C4-2B (cell line): ENCODE results near the gene PEBP1.

Experiments used
- H3K27ac ChIP-seq: fragments of 450-650 bp; 2 replicates; pipeline ENCODE4 v1.5.1; 2017
- ZFX ChIP-seq: fragments of 450-650 bp; IDR thresholded peaks from 2 replicates; pipeline ENCODE4 v1.6.1; 2017
- TF ChIP-seq, protein P1 (sequence below): fragments of 450-650 bp; conservative IDR thresholded peaks from 2 replicates; pipeline ENCODE4 v1.5.1; 2017; ENCODE audit warnings: mild to moderate bottlenecking

The PEBP1 gene

GRCh38 chr12:118135788-118136558, at the start of gene PEBP1:
Gene PEBP1, plus strand, starts transcription at chr12:118136124. Its CDS starts 86 bp downstream, at chr12:118136210.
- peak; percentile 78 for TF ChIP-seq ZFX
- TF ChIP-seq, protein P1, sequence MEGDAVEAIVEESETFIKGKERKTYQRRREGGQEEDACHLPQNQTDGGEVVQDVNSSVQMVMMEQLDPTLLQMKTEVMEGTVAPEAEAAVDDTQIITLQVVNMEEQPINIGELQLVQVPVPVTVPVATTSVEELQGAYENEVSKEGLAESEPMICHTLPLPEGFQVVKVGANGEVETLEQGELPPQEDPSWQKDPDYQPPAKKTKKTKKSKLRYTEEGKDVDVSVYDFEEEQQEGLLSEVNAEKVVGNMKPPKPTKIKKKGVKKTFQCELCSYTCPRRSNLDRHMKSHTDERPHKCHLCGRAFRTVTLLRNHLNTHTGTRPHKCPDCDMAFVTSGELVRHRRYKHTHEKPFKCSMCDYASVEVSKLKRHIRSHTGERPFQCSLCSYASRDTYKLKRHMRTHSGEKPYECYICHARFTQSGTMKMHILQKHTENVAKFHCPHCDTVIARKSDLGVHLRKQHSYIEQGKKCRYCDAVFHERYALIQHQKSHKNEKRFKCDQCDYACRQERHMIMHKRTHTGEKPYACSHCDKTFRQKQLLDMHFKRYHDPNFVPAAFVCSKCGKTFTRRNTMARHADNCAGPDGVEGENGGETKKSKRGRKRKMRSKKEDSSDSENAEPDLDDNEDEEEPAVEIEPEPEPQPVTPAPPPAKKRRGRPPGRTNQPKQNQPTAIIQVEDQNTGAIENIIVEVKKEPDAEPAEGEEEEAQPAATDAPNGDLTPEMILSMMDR: no peak
- peak within 1 kb of the TSS; percentile 99 for H3K27ac ChIP-seq

DNA sequence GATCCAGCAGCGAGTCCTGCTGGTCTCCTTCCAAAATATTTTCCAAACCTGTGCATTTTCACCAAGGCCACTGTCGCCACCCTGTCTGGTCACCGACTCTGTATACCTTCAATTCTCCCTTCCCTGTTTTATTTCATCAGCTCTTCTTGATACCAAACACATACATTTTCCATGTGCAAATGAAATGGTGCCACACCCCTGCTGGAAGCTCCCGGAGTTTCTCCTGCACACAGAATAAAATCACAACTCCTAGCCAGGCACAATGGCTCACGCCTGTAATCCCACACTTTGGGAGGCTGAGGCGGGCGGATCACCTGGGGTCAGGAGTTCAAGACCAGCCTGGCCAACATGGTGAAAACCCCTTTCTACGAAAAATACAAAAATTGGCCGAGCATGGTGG, 46.1 kb upstream of the PEBP1 start:
- no peak for TF ChIP-seq ZFX
- TF ChIP-seq, protein P1: no peak
- no peak overlapping the region for H3K27ac ChIP-seq

DNA sequence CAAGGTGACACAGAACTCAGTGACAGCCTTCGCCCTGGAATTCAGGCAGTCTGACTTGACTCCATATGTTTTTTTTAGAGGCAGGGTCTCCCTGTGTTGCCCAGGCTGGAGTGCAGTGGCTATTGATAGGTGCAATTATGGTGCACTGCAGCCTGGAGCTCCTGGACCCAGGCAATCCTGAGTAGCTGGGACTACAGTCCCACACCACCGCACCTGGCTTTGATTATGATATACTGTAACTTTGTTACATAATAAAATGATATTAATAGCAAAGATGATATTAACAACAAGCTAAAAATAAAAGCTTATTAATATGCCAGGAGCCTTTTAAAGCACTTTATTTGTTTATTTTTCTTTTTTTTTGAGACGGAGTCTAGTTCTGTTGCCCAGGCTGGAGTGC, 41.9 kb upstream of the PEBP1 start:
- no peak for TF ChIP-seq ZFX
- TF ChIP-seq, protein P1: no peak
- no peak overlapping the region for H3K27ac ChIP-seq

- H3K27ac ChIP-seq: peak overlapping the region; percentile 55
- TF ChIP-seq, protein P1: no peak
- TF ChIP-seq ZFX: no peak
Observed at GRCh38 chr12:118098401-118098800, 37.5 kb upstream of the PEBP1 start.

DNA sequence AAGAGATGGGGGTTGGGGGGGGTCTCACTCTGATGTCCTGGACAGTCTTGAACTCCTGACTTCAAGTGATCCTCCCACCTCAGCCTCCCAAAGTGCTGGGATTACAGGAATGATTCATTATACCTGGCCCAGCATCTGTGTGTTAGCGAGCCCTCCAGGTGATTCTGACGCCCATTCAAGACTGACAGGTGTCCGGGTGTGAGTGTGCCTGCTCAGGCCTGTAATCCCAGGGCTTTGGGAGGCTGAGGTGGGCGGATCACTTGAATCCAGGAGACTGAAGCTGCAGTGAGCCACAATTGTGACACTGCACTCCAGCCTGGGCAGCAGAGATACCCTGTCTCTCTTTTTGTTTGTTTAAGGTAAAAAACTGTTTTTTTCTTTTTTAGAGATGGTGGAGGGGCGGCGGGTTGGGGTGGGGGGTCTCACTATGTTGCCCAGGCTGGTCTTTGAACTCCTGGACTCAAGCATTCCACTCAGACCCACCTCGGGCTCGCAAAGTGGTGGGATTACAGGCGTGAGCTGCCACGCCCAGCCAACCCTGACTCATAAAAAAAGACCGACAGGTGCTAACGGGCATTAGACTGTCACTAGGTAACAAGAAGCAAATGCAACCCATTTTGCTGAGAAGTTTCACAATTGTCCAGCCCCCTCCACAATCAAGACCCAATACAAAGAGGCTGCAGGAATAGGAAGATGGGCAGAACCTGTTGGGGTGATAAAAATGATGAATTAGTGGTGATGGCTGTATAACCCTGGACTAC, 36.8 kb upstream of the PEBP1 start:
- peak overlapping the region; percentile 55 for H3K27ac ChIP-seq
- no peak for TF ChIP-seq ZFX
- TF ChIP-seq, protein P1: no peak

DNA sequence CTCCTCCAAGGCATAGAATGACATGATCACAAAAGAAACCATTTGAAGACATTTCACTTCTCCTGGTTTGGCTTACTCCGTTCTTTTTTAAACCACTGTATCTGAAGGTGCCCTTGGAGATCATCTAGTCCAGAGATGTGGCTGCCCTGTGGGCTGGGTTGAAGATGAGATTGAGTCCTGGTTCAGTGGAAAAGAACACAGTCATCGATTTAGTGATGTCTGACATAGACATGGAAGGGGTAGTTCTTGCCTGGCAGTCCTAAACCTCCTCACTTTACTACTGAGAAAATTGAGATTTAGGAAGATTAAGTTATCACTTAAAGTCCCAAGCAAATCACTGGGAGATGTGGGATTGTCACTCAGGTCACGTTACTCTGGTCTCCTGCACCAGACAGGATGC, 34.9 kb upstream of the PEBP1 start:
- TF ChIP-seq ZFX: no peak
- TF ChIP-seq, protein P1: no peak
- H3K27ac ChIP-seq: no peak overlapping the region

DNA sequence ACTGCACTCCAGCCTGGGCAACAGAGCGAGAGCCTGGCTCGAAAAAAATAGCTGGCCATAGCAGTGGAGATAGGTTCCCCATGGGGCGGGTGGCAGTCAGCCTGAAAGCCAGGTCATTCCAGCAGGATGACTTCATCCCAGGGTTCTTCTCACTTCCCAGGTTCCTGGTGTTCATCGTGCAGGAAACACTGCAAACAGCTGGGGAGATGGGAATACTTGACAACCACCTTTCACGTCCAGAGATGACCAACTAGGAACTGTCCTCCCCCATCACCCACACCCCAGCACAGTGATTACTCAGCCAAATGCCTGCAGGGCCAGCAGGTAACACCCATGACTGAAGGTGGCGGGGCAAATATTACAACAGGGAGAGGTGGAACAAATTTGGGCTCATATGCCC, 33.9 kb upstream of the PEBP1 start:
- TF ChIP-seq, protein P1: no peak
- TF ChIP-seq ZFX: no peak
- H3K27ac ChIP-seq: peak overlapping the region; percentile 97
